ENCODE data around the gene CACNG8.
A peak's percentile ranks its signal among the peaks of the same experiment; 100 is the strongest.

The CACNG8 gene

DNA sequence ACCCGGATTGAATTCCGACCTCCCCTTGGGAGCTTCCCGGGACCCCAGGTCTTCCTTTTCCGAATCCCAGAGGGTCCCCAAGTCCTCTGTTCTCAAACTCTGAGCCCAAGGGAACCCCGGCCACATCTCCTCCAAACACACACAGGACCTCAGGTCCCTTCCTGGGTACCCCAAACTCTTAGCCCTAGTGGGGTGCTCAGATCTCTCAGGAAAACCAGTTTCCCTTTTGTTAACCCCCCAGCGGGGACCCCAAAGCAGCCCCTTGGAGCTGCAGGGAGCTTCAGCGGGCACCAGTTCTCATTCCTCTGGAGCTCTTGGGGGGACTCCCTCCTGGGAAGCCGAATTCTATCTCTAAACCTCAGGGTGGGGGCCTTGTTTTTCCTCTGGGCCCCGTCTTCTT is 29.5 kb downstream of the CACNG8 start:
- DNase-seq (ENCODE audit: low read depth), result no peak

DNA sequence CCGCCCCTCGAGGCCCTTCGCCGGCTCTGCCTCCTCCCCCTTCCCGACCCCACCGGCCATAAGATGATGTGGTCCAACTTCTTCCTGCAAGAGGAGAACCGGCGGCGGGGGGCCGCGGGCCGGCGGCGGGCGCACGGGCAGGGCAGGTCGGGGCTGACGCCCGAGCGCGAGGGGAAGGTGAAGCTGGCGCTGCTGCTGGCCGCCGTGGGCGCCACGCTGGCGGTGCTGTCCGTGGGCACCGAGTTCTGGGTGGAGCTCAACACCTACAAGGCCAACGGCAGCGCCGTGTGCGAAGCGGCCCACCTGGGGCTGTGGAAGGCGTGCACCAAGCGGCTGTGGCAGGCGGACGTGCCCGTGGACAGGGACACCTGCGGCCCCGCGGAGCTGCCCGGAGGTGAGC is 30.1 kb downstream of the CACNG8 start:
- no peak for DNase-seq (ENCODE audit: low read depth)

DNA sequence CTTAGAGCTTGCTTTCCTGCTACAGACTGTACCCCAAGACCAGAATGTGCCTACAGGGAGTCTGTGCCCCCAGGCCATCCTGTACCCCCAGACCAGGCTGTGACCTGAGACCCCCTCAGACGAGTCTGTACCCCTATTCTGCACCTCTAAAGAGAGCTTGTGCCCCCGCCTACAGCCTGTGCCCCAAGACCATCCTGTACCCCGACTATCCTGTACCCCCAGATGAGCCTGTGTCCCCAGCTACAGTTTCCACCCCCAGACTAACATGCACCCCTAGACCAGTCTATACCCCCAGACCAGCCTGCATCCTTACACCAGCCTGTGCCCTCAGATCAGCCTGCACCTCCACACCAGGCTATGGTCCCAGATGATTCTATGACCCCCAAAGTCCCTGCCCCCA is 30.7 kb downstream of the CACNG8 start:
- no peak for DNase-seq (ENCODE audit: low read depth)

DNA sequence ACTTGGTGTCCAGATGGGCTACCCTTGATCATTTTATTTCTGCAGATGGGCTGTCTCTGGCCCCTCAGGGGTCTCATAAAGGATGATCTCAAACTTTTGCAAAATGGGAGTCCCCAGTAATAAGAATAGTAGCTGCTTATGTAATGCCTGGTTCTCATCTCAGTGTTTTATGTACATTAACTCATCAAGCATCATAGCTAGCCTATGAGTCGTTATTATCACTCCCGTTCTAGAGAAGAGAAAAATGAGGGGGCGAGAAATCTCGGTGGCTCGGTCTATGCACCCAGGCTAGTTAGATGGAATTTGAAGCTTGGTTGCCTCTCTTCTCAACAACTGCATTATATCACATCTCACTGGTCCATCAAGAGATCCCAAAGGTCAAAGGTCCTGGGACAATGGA is 32.1 kb downstream of the CACNG8 start:
- no peak for DNase-seq (ENCODE audit: low read depth)

DNA sequence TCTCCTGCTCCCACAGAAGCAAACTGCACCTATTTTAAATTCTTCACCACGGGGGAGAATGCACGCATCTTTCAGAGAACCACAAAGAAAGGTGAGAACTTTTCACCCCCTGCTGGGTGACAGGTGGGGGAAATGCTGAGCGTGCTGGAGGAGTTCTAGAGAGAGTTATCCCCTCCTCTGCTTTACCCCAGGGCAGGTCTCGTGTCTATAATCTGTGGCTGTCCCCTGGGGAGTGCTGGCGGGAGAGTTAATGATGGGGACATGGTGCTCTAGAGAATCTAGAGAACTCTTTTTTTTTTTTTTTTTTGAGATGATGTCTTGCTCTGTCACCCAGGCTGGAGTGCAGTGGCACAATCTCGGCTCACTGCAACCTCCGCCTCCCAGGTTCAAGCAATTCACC is 35.5 kb downstream of the CACNG8 start:
- no peak for DNase-seq (ENCODE audit: low read depth)

DNA sequence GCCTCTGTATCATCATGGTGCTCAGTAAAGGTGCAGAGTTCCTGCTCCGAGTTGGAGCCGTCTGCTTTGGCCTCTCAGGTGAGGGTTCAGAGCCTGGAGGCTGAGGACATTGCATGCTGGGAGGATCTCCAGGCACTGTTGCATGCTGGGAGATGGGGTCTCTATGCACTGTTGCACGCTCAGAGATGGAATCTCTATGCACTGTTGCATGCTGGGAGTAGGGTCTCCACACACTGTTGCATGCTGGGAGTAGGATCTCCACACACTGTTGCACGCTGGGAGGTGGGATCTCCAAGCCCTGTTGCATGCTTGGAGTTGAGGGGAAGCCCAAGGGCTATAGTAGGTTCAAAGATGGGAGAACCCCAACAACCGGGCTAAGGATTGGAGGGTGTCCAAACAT is 37.0 kb downstream of the CACNG8 start:
- no peak for DNase-seq (ENCODE audit: low read depth)

DNA sequence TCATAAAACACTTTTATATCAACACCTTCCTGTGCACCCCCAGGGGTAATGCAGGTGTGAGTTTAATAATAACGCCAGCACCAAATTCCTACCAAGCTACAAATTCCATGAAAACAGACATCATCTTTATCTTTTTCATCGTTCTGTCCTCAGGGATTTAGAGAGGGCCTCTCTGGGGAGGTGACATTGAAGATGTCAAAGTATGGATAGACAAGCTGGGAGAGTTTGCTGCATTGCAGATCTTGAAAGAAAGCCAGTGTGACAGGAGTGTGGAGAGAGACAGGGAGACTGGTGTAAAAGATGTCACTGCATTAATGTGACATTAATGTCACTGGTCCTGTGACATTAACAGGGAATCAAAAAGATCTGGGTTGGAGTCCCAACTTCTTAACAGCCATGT is 38.8 kb downstream of the CACNG8 start:
- DNase-seq (ENCODE audit: low read depth), result no peak

DNA sequence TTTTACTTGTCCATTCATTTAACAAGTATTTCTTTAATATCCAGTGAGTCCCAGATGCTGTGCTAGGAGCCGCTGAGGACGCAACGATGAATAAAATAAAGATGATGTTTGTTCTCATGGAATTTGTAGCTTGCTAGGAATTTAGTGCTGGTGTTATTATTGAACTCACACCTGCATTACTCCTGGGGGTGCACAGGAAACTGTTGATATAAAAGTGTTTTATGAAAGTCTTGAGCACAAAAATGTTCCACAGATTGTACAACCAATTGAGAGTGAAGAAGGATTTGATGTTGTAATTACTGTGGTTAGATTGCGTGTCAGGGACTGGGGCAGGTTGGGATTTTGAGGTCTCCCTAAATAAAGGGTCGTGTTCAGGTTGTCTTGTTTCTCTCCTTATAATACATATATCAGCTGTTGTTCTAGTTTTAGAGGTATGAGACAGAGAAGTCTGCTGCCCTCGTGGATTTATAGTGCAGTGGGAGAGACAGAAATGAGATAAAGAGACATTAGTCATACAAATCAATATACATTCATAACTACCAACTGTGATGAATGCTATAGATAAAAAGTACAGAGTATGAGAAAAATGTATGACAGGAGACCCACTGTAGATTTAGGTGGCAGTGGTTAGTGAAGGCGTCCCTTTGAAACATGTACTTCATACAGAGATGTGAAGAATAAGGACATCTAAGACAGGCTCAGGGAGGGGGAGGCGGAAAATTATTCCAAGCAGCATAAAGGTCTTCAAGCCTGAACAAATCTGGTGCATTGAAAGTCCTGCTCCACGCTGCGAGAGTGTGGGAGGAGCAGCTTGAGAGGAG is 40.0 kb downstream of the CACNG8 start:
- no peak for DNase-seq (ENCODE audit: low read depth)

DNA sequence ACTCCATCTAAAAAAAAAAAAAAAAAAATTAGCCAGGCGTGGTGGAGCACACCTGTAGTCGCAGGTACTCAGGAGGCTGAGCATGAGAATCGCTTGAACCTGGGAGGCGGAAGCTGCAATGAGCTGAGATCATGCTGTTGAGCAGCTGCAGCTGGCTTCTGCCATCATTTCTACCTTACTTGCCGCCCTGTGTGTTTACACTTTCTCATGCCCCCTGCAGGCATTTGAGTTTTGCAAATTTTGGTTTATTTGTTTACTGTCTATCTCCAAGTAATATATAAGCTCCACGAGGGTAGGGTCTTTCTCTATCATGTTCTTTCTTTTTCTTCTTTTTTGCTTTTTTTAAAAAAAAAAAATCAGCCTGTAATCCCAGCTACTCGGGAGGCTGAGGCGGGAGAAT is 46.7 kb downstream of the CACNG8 start:
- DNase-seq (ENCODE audit: low read depth), result no peak

DNA sequence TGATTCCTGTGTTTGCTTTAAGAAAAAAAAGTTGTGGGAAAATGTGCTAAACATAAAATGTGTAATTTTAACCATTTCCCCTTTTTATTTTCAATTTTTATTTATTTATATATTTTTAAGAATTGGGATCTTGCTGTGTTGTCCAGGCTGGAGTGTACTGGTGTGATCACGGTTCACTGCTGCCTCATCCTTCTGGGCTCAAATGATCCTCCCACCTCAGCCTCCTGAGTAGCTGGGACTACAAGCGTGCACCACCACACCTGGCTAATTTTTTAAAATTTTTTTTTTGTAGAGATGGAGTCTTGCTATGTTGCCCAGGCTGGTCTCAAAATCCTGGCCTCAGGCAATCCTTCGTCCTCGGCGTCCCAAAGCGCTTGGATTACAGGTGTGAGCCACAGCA is 47.7 kb downstream of the CACNG8 start:
- DNase-seq (ENCODE audit: low read depth), result no peak

DNA sequence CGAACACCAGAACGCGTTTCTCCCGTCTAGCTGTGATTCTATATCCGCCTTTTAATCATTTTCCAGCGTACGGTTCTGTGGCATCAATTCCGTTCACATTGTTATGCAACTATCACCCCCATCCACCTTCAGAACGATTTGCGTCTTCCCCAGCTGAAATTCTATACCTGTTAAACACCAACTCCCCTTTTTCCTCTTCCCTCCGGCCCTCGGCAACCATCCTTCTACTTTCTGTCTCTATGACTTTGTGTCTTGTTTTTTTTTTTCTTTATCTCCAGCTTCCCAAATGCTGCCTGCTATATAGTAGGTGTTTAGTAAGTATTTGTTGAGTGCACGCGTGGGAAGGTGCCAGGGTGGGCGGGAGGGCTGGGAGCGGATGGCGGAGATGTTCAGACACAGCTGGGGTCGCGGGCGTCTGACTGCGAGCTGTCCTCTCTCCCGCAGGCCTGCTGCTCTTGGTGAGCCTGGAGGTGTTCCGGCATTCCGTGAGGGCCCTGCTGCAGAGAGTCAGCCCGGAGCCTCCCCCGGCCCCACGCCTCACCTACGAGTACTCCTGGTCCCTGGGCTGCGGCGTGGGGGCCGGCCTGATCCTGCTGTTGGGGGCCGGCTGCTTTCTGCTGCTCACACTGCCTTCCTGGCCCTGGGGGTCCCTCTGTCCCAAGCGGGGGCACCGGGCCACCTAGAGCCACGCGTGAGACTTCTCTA is 48.9 kb downstream of the CACNG8 start:
- no peak for DNase-seq (ENCODE audit: low read depth)

DNA sequence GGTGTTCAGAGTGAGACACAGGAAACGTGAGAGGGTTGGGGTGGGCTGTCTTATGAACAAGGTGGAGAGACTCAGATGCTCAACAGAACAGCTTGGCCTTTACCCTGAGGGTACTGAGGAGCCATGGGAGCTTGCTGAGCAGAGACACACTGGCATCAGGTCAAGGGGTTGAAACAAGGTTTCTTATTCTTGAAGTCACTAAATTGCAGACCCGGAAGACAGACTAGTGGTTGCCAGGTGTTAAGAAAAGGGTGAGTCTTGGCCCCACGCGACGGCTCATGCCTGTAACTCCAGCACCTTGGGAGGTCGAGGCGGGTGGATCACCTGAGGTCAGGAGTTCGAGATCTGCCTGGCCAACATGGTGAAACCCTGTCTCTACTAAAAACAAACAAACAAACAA is 51.1 kb downstream of the CACNG8 start:
- no peak for DNase-seq (ENCODE audit: low read depth)

DNA sequence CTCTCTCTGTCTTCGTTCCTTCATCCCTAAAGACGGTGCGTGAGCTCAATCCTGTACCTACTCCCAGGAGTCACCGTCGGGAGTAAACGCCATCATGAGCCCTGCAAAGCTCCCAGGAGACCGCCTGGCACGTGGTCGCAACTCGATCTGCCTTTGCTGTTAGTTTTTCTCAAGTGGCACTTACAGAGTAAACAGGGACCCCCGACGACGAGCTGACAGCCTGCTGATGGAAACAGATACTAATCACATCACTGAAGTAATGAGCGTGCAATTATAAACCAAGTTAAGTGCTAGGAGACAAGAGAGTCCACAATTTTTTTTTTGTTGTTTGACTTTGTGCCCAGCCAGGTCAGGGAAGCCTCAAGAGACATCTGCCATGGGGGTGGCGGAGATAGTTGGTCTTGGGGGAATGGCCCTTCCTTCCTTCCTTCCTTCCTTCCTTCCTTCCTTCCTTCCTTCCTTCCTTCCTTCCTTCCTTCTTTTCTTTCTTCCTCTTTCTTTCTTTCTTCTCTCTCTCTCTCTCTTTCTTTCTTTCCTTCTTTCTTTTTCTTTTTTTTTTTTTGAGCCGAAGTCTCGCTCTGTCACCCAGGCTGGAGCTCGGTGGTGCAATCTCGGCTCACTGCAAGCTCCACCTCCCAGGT is 52.3 kb downstream of the CACNG8 start:
- DNase-seq (ENCODE audit: low read depth), result no peak

DNA sequence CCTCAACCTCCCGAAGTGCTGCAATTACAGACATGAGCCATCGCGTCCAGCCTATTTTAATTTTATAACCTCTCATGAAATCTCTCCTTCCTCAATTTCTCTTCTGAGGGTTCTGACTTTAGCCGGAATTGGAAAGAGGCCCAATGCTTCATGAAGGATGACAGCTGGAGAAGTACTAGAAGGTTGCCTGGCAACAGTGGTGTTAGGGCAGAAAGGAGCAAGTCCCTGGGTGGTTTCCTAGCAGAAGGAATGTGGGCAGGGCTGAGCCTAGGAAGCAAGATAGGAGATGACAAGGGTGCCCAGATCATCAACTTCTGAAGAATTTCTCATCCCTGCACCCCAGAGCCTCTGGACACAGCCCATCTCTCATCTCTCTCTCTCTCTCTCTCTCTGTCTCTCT is 54.5 kb downstream of the CACNG8 start:
- no peak for DNase-seq (ENCODE audit: low read depth)

DNA sequence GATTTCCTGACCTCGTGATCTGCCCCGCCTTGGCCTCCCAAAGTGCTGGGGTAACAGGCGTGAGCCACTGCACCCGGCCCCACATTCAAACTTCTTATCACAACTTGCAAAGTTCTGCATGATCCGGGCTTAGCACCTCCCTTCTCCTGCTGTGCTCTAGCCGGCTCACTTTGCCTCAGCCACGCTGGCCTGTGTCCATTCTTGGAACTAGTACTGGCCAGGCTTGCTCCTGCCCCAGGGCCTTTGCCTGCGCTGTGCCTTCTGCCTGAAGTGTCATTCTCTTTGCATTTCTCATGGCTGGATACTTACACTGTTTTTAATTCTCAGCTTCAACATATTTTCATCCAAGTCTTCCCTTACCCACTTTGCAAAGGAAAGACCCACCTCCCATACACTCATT is 58.6 kb downstream of the CACNG8 start:
- no peak for DNase-seq (ENCODE audit: low read depth)

DNA sequence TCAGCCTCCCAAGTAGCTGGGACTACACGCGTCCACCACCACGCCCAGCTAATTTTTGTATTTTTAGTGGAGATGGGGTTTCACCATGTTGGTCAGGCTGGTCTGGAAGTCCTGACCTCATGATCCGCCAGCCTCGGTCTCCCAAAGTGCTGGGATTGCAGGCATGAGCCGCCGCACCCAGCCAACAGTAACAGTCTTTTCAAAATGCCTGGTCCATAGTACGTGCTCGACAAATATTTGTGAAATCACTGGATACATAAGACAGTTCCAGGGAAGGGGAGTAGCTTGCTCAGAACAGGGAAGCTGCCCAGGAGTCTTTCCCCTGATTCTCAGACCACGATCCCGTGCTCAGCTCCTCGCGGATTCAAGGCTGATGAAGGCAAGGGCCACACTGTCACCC is 59.2 kb downstream of the CACNG8 start:
- no peak for DNase-seq (ENCODE audit: low read depth)

DNA sequence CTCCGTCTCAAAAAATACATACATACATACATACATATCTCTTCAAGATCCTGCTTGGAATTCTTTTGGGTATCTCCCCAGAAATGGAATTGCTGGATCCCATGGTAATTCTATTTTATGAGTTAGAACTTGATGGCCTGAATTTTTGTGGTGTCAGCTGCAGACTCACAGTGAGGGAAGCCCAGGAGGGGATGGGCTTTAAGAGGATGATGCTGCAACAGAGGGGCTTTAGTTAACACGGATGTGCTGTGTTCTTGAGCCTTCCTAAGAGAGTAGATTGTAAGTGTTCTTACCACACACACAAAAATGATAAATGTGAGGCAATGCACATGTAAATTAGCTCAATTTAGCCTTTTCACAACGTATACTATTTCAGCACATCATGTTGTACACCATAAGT is 60.5 kb downstream of the CACNG8 start:
- DNase-seq (ENCODE audit: low read depth), result no peak

DNA sequence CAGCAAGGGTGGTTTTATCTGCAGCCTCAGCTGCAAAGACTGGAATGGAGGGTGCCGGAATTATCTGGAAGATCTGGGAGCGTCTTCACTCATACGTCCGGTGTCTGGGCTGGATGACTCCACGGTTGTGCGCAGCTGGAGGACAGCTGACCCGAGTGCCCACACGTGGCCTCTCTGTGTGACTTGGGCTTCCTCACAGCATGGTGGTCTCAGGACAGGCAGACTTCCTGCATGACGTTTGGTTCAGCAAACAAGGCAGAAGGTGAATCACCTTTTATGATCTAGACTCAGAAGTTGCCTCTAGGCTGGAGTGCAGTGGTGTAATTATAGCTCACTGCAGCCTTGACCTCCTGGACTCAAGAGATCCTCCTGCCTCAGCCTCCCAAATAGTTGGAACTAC is 61.9 kb downstream of the CACNG8 start:
- no peak for DNase-seq (ENCODE audit: low read depth)

DNA sequence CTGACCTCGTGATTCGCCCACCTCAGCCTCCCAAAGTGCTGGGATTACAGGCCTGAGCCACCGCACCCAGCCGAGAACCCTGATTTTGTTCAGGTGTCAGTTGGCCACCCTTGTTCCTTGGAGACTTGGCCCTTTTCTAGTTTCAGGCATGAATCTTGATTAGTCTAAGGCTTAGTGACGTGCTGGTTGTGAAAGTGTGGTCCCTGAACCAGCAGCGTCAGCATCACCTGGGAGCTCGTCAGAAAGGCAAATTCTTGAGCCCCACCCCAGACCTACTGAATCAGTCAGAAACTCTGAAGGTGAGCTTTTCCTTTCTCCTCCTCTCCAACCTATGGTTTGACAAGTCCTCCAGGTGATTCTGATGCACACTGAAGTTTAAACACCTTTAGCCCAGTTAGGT is 63.9 kb downstream of the CACNG8 start:
- DNase-seq (ENCODE audit: low read depth), result no peak

DNA sequence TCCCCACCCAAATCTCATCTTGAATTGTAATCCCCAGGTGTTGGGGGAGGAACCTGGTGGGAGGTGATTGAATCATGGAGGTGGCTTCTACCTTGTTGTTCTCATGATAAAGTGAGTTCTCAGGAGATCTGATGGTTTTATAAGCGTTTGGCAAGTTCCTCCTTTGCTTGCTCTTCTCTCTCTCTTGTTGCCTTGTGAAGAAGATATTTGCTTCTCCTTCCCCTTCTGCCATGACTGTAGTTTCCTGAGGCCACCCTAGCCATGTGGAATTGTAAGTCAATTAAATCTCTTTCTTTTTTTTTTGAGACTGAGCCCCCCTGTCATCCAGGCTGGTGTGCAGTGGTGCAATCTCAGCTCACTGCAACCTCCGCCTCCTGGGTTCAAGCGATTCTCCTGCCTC is 66.6 kb downstream of the CACNG8 start:
- DNase-seq (ENCODE audit: low read depth), result no peak

DNA sequence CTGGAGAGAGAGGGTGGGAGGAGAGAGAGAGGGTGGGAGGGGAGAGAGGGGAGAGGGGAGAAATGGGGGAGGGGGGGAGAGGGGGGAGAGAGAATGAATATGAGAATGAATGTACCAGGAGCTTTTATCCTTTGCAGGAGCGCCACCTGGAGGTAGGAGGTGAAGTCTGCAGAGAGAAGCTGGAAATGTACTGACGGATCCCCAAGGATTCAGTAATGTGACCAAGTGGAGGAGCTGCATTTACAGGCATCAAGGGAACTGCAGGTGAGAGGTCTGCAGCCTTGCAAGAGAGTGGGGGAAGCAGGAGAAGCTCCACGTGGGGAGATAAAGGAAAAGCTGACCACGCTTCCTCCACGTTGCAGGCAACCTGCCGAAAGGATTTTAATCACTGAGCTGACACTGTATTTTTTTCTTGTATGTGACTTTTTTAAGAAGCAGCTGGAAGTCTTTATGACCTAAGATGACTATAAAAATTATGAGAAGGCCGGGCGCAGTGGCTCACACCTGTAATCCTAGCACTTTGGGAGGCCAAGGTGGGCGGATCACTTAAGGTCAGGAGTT is 67.3 kb downstream of the CACNG8 start:
- DNase-seq (ENCODE audit: low read depth), result peak; percentile 28

DNA sequence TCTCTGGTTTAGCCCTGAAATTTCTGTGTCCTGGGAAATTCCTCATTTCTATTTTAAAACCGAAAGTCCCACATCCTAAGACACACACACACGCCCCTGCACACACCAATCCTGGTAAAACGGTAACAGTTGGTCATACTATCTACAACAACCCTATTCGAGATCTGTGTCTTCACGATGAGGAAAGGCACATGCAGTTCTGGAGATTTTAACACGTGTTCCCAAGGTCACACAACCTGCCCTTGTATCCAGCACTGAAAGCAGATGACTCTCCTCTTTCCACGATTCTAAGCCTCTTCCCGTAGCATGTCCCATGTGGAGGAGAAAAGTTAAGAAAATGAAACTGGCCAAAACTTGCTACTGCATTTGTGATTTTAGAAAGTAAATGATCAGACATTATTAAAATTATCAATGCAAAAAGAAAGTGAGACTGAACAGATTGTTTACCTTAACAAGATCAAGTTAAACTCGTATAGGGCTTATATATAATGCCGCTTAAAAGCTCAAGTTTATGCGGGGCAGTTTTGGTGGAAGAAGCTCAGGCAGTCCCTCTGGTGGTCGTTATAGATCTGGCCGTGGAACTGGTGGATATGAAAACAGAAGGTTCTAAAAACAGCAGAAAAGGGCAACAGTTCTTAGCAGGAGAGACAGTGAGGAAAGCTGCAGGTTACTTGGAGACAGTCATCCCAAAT is 68.3 kb downstream of the CACNG8 start:
- no peak for DNase-seq (ENCODE audit: low read depth)

Data from activated T-helper 1 cell treated with Interleukin-2 at 50 U/mL for 16 hours (primary cell).